DMS79 (cell line): ENCODE measurements around the gene FPR3.
"Not testable (repeated sequence)": the region's sequence is repeated elsewhere in the genome, so short reads cannot be mapped to it uniquely, and the experiment has no call there.

ENCODE experiments used
- DNase-seq: peaks from one replicate; lab custom pipeline; 2025; lab: John Stamatoyannopoulos, UW

Gene FPR3

GRCh38 chr19:51794885-51795490, at the start of gene FPR3:
TSS of gene FPR3 (plus strand) at chr19:51795157. CDS start at chr19:51823749, 28,592 bp downstream.
- no peak for DNase-seq

GRCh38 chr19:51746731-51747130, 48.2 kb upstream of the FPR3 start:
- DNase-seq: no peak

- DNase-seq: peak; percentile 2
Observed at GRCh38 chr19:51749979-51750378, 45.0 kb upstream of the FPR3 start.

GRCh38 chr19:51750400-51751094, 44.4 kb upstream of the FPR3 start:
- no peak for DNase-seq

- DNase-seq: no peak
Observed at GRCh38 chr19:51751655-51752054, 43.3 kb upstream of the FPR3 start, which contains the start of gene FPR1. TSS of gene FPR1 (minus strand) at chr19:51751878. CDS start at chr19:51746994, 4,884 bp downstream.

- DNase-seq: no peak
Observed at GRCh38 chr19:51754109-51754508, 40.8 kb upstream of the FPR3 start.

GRCh38 chr19:51754770-51755169, 40.2 kb upstream of the FPR3 start:
- DNase-seq: no peak

- DNase-seq: no peak
Observed at GRCh38 chr19:51755571-51755970, 39.4 kb upstream of the FPR3 start.

- no peak for DNase-seq
Observed at GRCh38 chr19:51760697-51761356, 34.1 kb upstream of the FPR3 start, which contains the start of gene FPR2. TSS of gene FPR2 (plus strand) at chr19:51761180. CDS start at chr19:51768659, 7,479 bp downstream.

GRCh38 chr19:51761696-51762095, 33.3 kb upstream of the FPR3 start:
- no peak for DNase-seq

- DNase-seq: no peak
Observed at GRCh38 chr19:51765086-51765485, 29.9 kb upstream of the FPR3 start.

- no peak for DNase-seq
Observed at GRCh38 chr19:51766461-51766860, 28.5 kb upstream of the FPR3 start.

- DNase-seq: no peak
Observed at GRCh38 chr19:51771376-51772130, 23.4 kb upstream of the FPR3 start.

- no peak for DNase-seq
Observed at GRCh38 chr19:51772977-51773376, 22.0 kb upstream of the FPR3 start.

GRCh38 chr19:51776561-51776960, 18.4 kb upstream of the FPR3 start:
- DNase-seq: not testable (repeated sequence)

- DNase-seq: no peak
Observed at GRCh38 chr19:51777570-51778462, 17.1 kb upstream of the FPR3 start.

GRCh38 chr19:51779181-51779580, 15.8 kb upstream of the FPR3 start:
- no peak for DNase-seq

GRCh38 chr19:51779703-51780102, 15.3 kb upstream of the FPR3 start:
- DNase-seq: no peak

- DNase-seq: no peak
Observed at GRCh38 chr19:51780270-51780669, 14.7 kb upstream of the FPR3 start.

GRCh38 chr19:51781999-51782398, 13.0 kb upstream of the FPR3 start:
- DNase-seq: no peak

- DNase-seq: no peak
Observed at GRCh38 chr19:51783372-51783771, 11.6 kb upstream of the FPR3 start.
